ENCODE measurements around the gene FA2H. TPM values are rescaled to one million over a fixed set of nuclear protein-coding genes. Genes with fewer than 3 reads are reported as not detected.
A peak's percentile ranks its signal among the peaks of the same experiment; 100 is the strongest.

FA2H gene
- total and polyA plus RNA-seq, 2 of the 13 experiments (the other 11 are each of a cell fraction or from before 2014, with no cell fraction given) = 0.20 TPM; not detected in 1

- no peak overlapping the region for H3K4me2 ChIP-seq (ENCODE audit: low read depth, low read length)
- ATAC-seq (0 out of 3 replicates have a peak, but pooled peaks have one; percentile 20), FAIRE-seq (no peak), DNase-seq (ENCODE audit: low spot score) (no peak)
- H2AFZ ChIP-seq (ENCODE audit: low read length) = no peak overlapping the region
- H3K9ac ChIP-seq (ENCODE audit: insufficient read depth, low read depth, low read length) = no peak overlapping the region
- POLR2A ChIA-PET = no interaction called here
- no peak overlapping the region for H3K27ac ChIP-seq (ENCODE audit: extremely low read length, insufficient read depth, low read length)
- H3K79me2 ChIP-seq (ENCODE audit: insufficient read depth, low read length) = no peaks in the 10 kb centered on the region
- peaks cover 14% of the 10 kb centered on the region for H3K4me1 ChIP-seq (ENCODE audit: insufficient read depth, low read length)
- CTCF ChIA-PET (ENCODE audit: low intra/inter-chr PET ratio, low total read pairs) = no interaction called here
- peaks cover 3 to 55% of the 10 kb centered on the region in 2 experiments; a peak in 3 of 5 replicates for H3K27me3 ChIP-seq (ENCODE audit: control insufficient read depth in 1 of 2, insufficient read depth in 2 of 2, low read length in 2 of 2)
- BruUV-seq (replicated peaks) = no TSS peak
- H3K4me3 ChIP-seq (replicated peaks in 1 of 3; ENCODE audit: insufficient read depth in 1 of 3, low read depth in 2 of 3, low read length in 3 of 3) = no peak overlapping the region
- H3K9me3 ChIP-seq (ENCODE audit: low read length) = no peaks in the 10 kb centered on the region
- 32% methylated on average over 7 of the region's 7 CpGs for WGBS (ENCODE audit: low lambda C conversion rate)
- no peaks in the 10 kb centered on the region for H4K20me1 ChIP-seq (ENCODE audit: insufficient read depth, low read length)
- H3K36me3 ChIP-seq (replicated peaks in 1 of 2; ENCODE audit: control insufficient read depth in 1 of 2, insufficient read depth in 2 of 2, low read length in 2 of 2) = no peaks in the 10 kb centered on the region
- intact Hi-C loops (cut with micrococcal nuclease; ENCODE audit: unreplicated experiment) (no loop called here), in situ Hi-C loops (cut with HindIII; ENCODE audit: extremely low pct_ligation_motif_present, low pct_unique_long_range_greater_than_20kb) (no loop called here)
- no peak for TF ChIP-seq SP2 (CRISPR knock-in tag; IDR thresholded peaks at IDR 0.05)
- no peak for TF ChIP-seq TOPORS (CRISPR knock-in tag; IDR thresholded peaks at IDR 0.05)
- TF ChIP-seq KDM4B (CRISPR knock-in tag; IDR thresholded peaks at IDR 0.05) = no peak
- peak; percentile 23; the same call in 1 of the 2 replicates for TF ChIP-seq STAG1 (CRISPR knock-in tag; IDR thresholded peaks at IDR 0.05)
- peak; percentile 30 for TF ChIP-seq CTCF (CRISPR knock-in tag; IDR thresholded peaks at IDR 0.05)
- TF ChIP-seq SMC3 (IDR thresholded peaks at IDR 0.05; ENCODE audit: low read length) = peak; percentile 3; the same call in 1 of the 2 replicates
- TF ChIP-seq ZBTB7A (CRISPR knock-in tag; IDR thresholded peaks at IDR 0.05) = no peak
- no peak for TF ChIP-seq TRIM24 (CRISPR knock-in tag; IDR thresholded peaks at IDR 0.05)
- no peak for TF ChIP-seq GRHL1 (CRISPR knock-in tag; conservative IDR thresholded peaks at IDR 0.05)
- TF ChIP-seq ZNF563 (CRISPR knock-in tag; IDR thresholded peaks at IDR 0.05) = no peak
- no peak for TF ChIP-seq LCORL (IDR thresholded peaks at IDR 0.05)
- no peak for TF ChIP-seq LCORL (CRISPR knock-in tag; IDR thresholded peaks at IDR 0.05)
- TF ChIP-seq ARNT2 (CRISPR knock-in tag; IDR thresholded peaks at IDR 0.05; ENCODE audit: low read depth) = no peak
- TF ChIP-seq ZNF343 (CRISPR knock-in tag; IDR thresholded peaks at IDR 0.05) = no peak
- TF ChIP-seq ZSCAN12 (CRISPR knock-in tag; IDR thresholded peaks at IDR 0.05) = no peak
- no peak for TF ChIP-seq MXD4 (CRISPR knock-in tag; IDR thresholded peaks at IDR 0.05)
- no peak for TF ChIP-seq ARNT (IDR thresholded peaks at IDR 0.05)
- no peak for TF ChIP-seq ZNF619 (CRISPR knock-in tag; IDR thresholded peaks at IDR 0.05)
- no peak for TF ChIP-seq ZNF597 (CRISPR knock-in tag; IDR thresholded peaks at IDR 0.05)
- TF ChIP-seq RNF2 (conservative IDR thresholded peaks at IDR 0.05; ENCODE audit: low read depth) = no peak
- no peak for TF ChIP-seq GMEB2 (CRISPR knock-in tag; IDR thresholded peaks at IDR 0.05; ENCODE audit: low read depth)
- TF ChIP-seq MED8 (CRISPR knock-in tag; IDR thresholded peaks at IDR 0.05; ENCODE audit: insufficient replicate concordance) = no peak
Observed at GRCh38 chr16:74766729-74767128, 7.9 kb downstream of the FA2H start.
